C4-2B (cell line): ENCODE data around the gene NCOA4.
A peak's percentile ranks its signal among the peaks of the same experiment; 100 is the strongest.

Experiments used
- H3K27ac ChIP-seq: fragments of 450-650 bp; 2 replicates; pipeline ENCODE4 v1.5.1; 2017
- CTCF ChIP-seq: fragments of 450-650 bp; conservative IDR thresholded peaks from 2 replicates; pipeline ENCODE4 v1.5.1; 2017; ENCODE audit warnings: mild to moderate bottlenecking
- ZFX ChIP-seq: fragments of 450-650 bp; IDR thresholded peaks from 2 replicates; pipeline ENCODE4 v1.6.1; 2017

Gene NCOA4

GRCh38 chr10:46030091-46030937, at the start of gene NCOA4:
NCOA4 (minus strand) TSS chr10:46030623; CDS start chr10:46016680, 13,943 bp downstream.
- peak; percentile 98 for TF ChIP-seq ZFX
- TF ChIP-seq CTCF = peak; percentile 84
- peak within 1 kb of the TSS; percentile 88 for H3K27ac ChIP-seq

- TF ChIP-seq CTCF (no peak), ZFX (no peak)
- H3K27ac ChIP-seq = no peak overlapping the region
These were observed 49.6 kb upstream of the NCOA4 start for GRCh38 chr10:46079831-46080585.

- H3K27ac ChIP-seq = no peak overlapping the region
- no peak for TF ChIP-seq CTCF
- no peak for TF ChIP-seq ZFX
These were observed 47.4 kb upstream of the NCOA4 start for GRCh38 chr10:46077731-46078413.

GRCh38 chr10:46077141-46077554, 46.7 kb upstream of the NCOA4 start:
- no peak overlapping the region for H3K27ac ChIP-seq
- TF ChIP-seq CTCF = no peak
- no peak for TF ChIP-seq ZFX

- H3K27ac ChIP-seq = peak overlapping the region; percentile 30; the same call in 1 of the 2 replicates
- TF ChIP-seq ZFX = no peak
- TF ChIP-seq CTCF = no peak
These were observed 45.4 kb upstream of the NCOA4 start for GRCh38 chr10:46075869-46076268.

- no peak overlapping the region for H3K27ac ChIP-seq
- TF ChIP-seq CTCF (no peak), ZFX (no peak)
These were observed 43.9 kb upstream of the NCOA4 start for GRCh38 chr10:46074196-46074946.
